ENCODE results near the gene HTR3C. TPM values are rescaled to one million over a fixed set of nuclear protein-coding genes. Genes with fewer than 3 reads are reported as not detected.

Gene HTR3C
- total RNA-seq, 6 experiments from 2014 or later: not detected

- Mint-ChIP-seq H3K36me3 (ENCODE audit: low read depth) (peaks cover 9% of the 10 kb centered on the region), H3K27ac (no peak overlapping the region), H3K4me1 (ENCODE audit: low read depth) (peaks cover 17% of the 10 kb centered on the region), H3K9me3 (peaks cover 11% of the 10 kb centered on the region), H3K27me3 (ENCODE audit: insufficient read depth) (peaks cover 2% of the 10 kb centered on the region), H3K4me3 (no peak overlapping the region)
- no peak for TF ChIP-seq CTCF (IDR thresholded peaks at IDR 0.05)
- no peak for DNase-seq
These were observed 29.2 kb downstream of the HTR3C start for GRCh38 chr3:184082034-184082433.

GRCh38 chr3:184082465-184082864 lies 29.6 kb downstream of the HTR3C start:
- TF ChIP-seq CTCF (IDR thresholded peaks at IDR 0.05): no peak
- Mint-ChIP-seq H3K36me3 (ENCODE audit: low read depth) (peaks cover 9% of the 10 kb centered on the region), H3K27ac (no peak overlapping the region), H3K4me1 (ENCODE audit: low read depth) (peaks cover 17% of the 10 kb centered on the region), H3K4me3 (no peak overlapping the region), H3K27me3 (ENCODE audit: insufficient read depth) (no peaks in the 10 kb centered on the region; the same call in none of the 2 replicates), H3K9me3 (peaks cover 11% of the 10 kb centered on the region)
- DNase-seq: no peak

GRCh38 chr3:184085389-184085852 lies 32.6 kb downstream of the HTR3C start:
- Mint-ChIP-seq H3K4me1 (ENCODE audit: low read depth) (peaks cover 9% of the 10 kb centered on the region), H3K4me3 (no peak overlapping the region), H3K36me3 (ENCODE audit: low read depth) (peaks cover 9% of the 10 kb centered on the region), H3K27me3 (ENCODE audit: insufficient read depth) (no peaks in the 10 kb centered on the region; the same call in 1 of the 2 replicates), H3K27ac (no peak overlapping the region), H3K9me3 (peaks cover 11% of the 10 kb centered on the region)
- no peak for TF ChIP-seq CTCF (IDR thresholded peaks at IDR 0.05)
- peak; percentile 10 for DNase-seq

DNA sequence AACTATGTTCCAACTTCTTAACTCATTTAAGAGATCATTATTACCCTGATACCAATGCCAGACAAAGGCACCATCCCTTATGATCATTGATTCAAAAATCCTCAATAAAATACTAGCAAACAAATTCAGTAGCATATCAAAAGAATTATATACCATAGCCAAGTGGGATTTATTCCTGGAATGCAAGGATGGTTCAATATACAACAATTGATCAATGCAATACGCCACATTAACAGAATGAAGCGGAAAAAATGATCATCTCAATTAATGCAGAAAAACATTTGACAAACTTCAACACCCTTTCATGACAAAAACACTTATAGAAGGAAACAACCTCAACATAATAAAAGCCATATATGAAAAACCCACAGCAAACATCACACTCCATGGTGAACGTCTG lies 39.4 kb downstream of the HTR3C start:
- Mint-ChIP-seq H3K36me3 (ENCODE audit: low read depth) (peaks cover 12% of the 10 kb centered on the region), H3K4me3 (no peak overlapping the region), H3K27ac (no peak overlapping the region), H3K27me3 (ENCODE audit: insufficient read depth) (peaks cover 3% of the 10 kb centered on the region; the same call in 1 of the 2 replicates), H3K4me1 (ENCODE audit: low read depth) (no peaks in the 10 kb centered on the region), H3K9me3 (peaks cover 26% of the 10 kb centered on the region)
- DNase-seq: no peak
- TF ChIP-seq CTCF (IDR thresholded peaks at IDR 0.05): no peak

- DNase-seq: no peak
- H3K4me3 Mint-ChIP-seq: no peak within 1 kb of the TSS
- H3K4me1 Mint-ChIP-seq (ENCODE audit: low read depth): peaks cover 7% of the 10 kb centered on the region; the same call in 1 of the 2 replicates
- peaks cover 14% of the 10 kb centered on the region for H3K27me3 Mint-ChIP-seq (ENCODE audit: insufficient read depth)
- no peak within 1 kb of the TSS for H3K27ac Mint-ChIP-seq
- peaks cover 12% of the 10 kb centered on the region for H3K36me3 Mint-ChIP-seq (ENCODE audit: low read depth)
- no peak for TF ChIP-seq CTCF (IDR thresholded peaks at IDR 0.05)
- peaks cover 17% of the 10 kb centered on the region for H3K9me3 Mint-ChIP-seq
These were observed 44.0 kb downstream of the HTR3C start, which contains the start of gene HTR3E for GRCh38 chr3:184096811-184097383. Gene HTR3E, plus strand, starts transcription at chr3:184097064. Its CDS starts 466 bp downstream, at chr3:184097530.
